GM12878 (cell line): ENCODE results near the gene SCLY.

ENCODE experiments used
- CREB1 ChIP-seq: IDR thresholded peaks from 2 replicates; pipeline ENCODE4 v1.6.1; 2012; ENCODE audit warnings: low read depth, mild to moderate bottlenecking, inconsistent platforms
- CTCF ChIP-seq, 3 experiments: IDR thresholded peaks in 2 of 3; conservative IDR thresholded peaks in 1 of 3; 2 replicates each; pipeline ENCODE4 v1.5.1; 2011; ENCODE audit warnings: low read depth in 3 of 3, low read length in 3 of 3, mild to moderate bottlenecking in 3 of 3, control low read depth in 2 of 3, moderate library complexity in 2 of 3, inconsistent platforms in 1 of 3, mixed read lengths in 1 of 3; ENCODE audit not compliant: control insufficient read depth in 2 of 3, insufficient read depth in 1 of 3; ENCODE audit errors: extremely low read depth in 1 of 3
- POLR2A ChIP-seq: IDR thresholded peaks from 2 replicates; pipeline ENCODE4 v1.6.1; 2011; ENCODE audit warnings: low read depth, mild to moderate bottlenecking, low read length
- SIN3A ChIP-seq: IDR thresholded peaks from 2 replicates; pipeline ENCODE4 v1.6.1; 2012; ENCODE audit warnings: low read depth, low read length, improper control_type of control experiment
- SMARCA5 ChIP-seq: fragments of 450-650 bp; IDR thresholded peaks from 2 replicates; pipeline ENCODE4 v1.6.1; 2017; ENCODE audit warnings: mild to moderate bottlenecking
- SP1 ChIP-seq: IDR thresholded peaks from one replicate; pipeline ENCODE4 v1.6.1; 2011; ENCODE audit warnings: low read depth, low read length
- TAF1 ChIP-seq: IDR thresholded peaks from 2 replicates; pipeline ENCODE4 v1.6.1; 2011; ENCODE audit warnings: mild to moderate bottlenecking, low read depth, low read length, borderline replicate concordance
- YY1 ChIP-seq: IDR thresholded peaks from 2 replicates; pipeline ENCODE4 v1.6.1; 2011; ENCODE audit warnings: low read depth, mild to moderate bottlenecking, low read length

DNA sequence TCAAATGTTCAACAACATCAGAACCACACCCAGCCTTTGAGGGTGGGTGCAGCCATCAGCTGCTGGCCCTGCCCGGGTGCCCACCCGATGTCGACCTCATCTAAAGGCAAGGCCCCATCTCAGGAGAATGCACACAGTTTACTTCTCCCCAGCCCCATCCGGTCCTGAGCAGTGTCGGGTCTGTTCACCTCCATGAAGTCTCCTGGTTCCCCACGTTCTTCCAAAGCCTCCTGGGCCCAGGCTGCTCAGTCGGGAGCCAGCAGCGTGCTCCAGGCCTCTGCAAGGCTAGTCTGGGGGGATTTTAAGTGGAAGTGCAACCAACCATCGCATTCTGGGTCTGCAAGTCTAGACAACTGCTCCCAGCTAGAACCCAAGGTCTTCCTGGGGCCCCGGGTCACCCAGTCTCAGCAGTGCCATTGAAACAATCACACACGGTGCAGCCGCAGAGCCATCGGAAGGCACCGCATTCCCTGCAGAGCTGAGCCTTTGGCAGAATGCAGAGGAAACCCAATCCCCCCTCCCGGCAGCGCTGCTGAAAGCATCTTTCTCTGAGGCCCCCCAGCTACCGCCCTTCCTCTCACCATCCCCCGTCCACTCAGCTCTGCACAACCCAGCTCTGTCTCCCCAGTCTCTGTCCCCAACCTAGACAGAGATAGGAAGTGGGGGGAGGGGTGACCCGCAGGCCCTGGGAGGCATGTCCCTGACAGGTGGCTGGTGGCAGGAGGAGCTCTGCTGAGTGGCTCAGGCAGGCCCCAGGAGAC is 47.8 kb downstream of the SCLY start:
- TF ChIP-seq CTCF (IDR thresholded peaks at IDR 0.05 in 2 of 3, conservative IDR thresholded peaks at IDR 0.05 in 1 of 3; ENCODE audit: control insufficient read depth in 2 of 3, extremely low read depth in 1 of 3, insufficient read depth in 1 of 3, low read depth in 3 of 3, low read length in 3 of 3), result no peak
- TF ChIP-seq POLR2A, result no peak
- TF ChIP-seq YY1, result no peak
- TF ChIP-seq SIN3A, result no peak
- TF ChIP-seq SMARCA5, result no peak
- TF ChIP-seq SP1, result peak; percentile 24
- TF ChIP-seq CREB1, result no peak
- TF ChIP-seq TAF1, result no peak
